Heart left ventricle (tissue), 16 donors: Measurements from ENCODE around the gene SUPT6H. TPM values are rescaled to one million over a fixed set of nuclear protein-coding genes. Genes with fewer than 3 reads are reported as not detected.
A peak's percentile ranks its signal among the peaks of the same experiment; 100 is the strongest.

Experiments
- ATAC-seq, 4 donors: fragments of 200-7000 bp; cut with Tn5 transposase; one replicate each; pipeline ENCODE4 v1.9.1; 2020 to 2022; ENCODE audit warnings: moderate library complexity in 4 of 4, mild to moderate bottlenecking in 3 of 4, moderate number of reproducible peaks in 1 of 4
- DNase-seq, 5 donors: peaks; one replicate each; pipeline ENCODE4 v3.0.0-alpha.2; 2020
- H3K27ac ChIP-seq, 12 donors: fragments of 200-600 bp; sonication (generic) in 4 of 12; one replicate each; pipeline versions ENCODE4 v1.5.0 to v1.8.0; 2016 to 2022; ENCODE audit warnings: mild to moderate bottlenecking in 2 of 12
- H3K27me3 ChIP-seq, 9 donors: fragments of 200-600 bp; sonication (generic) in 2 of 9; one replicate each; pipeline versions ENCODE4 v1.5.1 to v1.8.0; 2016 to 2022; ENCODE audit warnings: mild to moderate bottlenecking in 3 of 9
- H3K36me3 ChIP-seq, 9 donors: fragments of 200-600 bp; sonication (generic) in 2 of 9; one replicate each; pipeline versions ENCODE4 v1.5.0 to v1.8.0; 2018 to 2022; ENCODE audit warnings: mild to moderate bottlenecking in 2 of 9
- H3K4me1 ChIP-seq, 12 donors: fragments of 200-600 bp; sonication (generic) in 4 of 12; one replicate each; pipeline versions ENCODE4 v1.5.0 to v1.8.0; 2016 to 2022; ENCODE audit warnings: mild to moderate bottlenecking in 3 of 12
- H3K4me3 ChIP-seq, 12 donors: fragments of 200-600 bp; sonication (generic) in 4 of 12; one replicate each; pipeline versions ENCODE4 v1.5.0 to v1.8.0; 2017 to 2022; ENCODE audit warnings: mild to moderate bottlenecking in 9 of 12, moderate library complexity in 4 of 12
- H3K9me3 ChIP-seq, 12 donors: fragments of 200-600 bp; sonication (generic) in 4 of 12; one replicate each; pipeline versions ENCODE4 v1.5.0 to v1.8.0; 2016 to 2022; ENCODE audit warnings: mild to moderate bottlenecking in 1 of 12
- POLR2A ChIP-seq, 2 donors: fragments of 450-650 bp; IDR thresholded peaks; one replicate each; pipeline ENCODE4 v1.6.1; 2017; ENCODE audit warnings: antibody characterized with exemption in 2 of 2, mild to moderate bottlenecking in 2 of 2, moderate library complexity in 2 of 2
- WGBS, 4 donors: extraction: QIAGEN DNeasy Blood & Tissue Kit in 2 of 4; methylation state at CpG; one replicate each; pipeline versions ENCODE4 v1.1.5 to v1.1.7; 2013 to 2018; 5-methylcytosine and 5-hydroxymethylcytosine counted together
- intact Hi-C, 10 donors: fragments of 100-400 bp; cut with DNase I; formaldehyde crosslinking; loops; one replicate each; pipeline versions ENCODE4 v1.11.1 to v1.14.2; 2022
- polyA plus RNA-seq, 2 donors: library from polyadenylated mRNA; stranded (reverse); fragments of 200-250 nt; gene quantifications; one replicate each; pipeline ENCODE4 v1.2.3, GENCODE V29; 2013
- total RNA-seq, 9 donors: library from RNA; depleted of rRNA in 2 of 9; stranded (reverse); fragments of >200 nt in 2 of 9; fragmentation: NEBNext Ultra II Directional in 3 of 9; extraction: Animal tissue kit (Norgen Biotek cat#: 25700) in 3 of 9; gene quantifications; one replicate each; pipeline versions ENCODE4 v1.1.0 to v1.2.4, GENCODE V29; 2016 to 2023
- TF ChIP-seq, protein P1 (sequence below), 12 donors: fragments of 200-600 bp; sonication (generic) in 4 of 12; IDR thresholded peaks; one replicate each; pipeline versions ENCODE4 v1.5.0 to v1.8.0; 2018 to 2022; ENCODE audit warnings: antibody characterized with exemption in 12 of 12, mild to moderate bottlenecking in 5 of 12
- donor health status: ischemic (EF 13 %, LVEDD 7.1; RV severe dilation, severe dysfunction).
- donor health status: healthy with polysubstance abuse.
- donor health status: DM: no; HTN: yes; CAD: no.
- donor health status: DM: no; HTN: no; CAD: no.
- donor health status: ischemic (EF 25% LVEDD 6.9; RV normal size, moderate dysfunction).
- donor health status: ischemic (EF 25% LVEDD 5.7; RV mildly dilated, moderate dysfunction).
- donor health status: healthy.
- donor health status: DM: yes; HTN: yes; CAD: no.
- donor health status: ischemic (EF 35%, LVEDD 5.7; RV mildly dilated, moderate dysfunction).
- donor health status: nonischemic (EF 11% LVEDD 7.7; RV severe dilation, severe dysfunction).
- donor health status: DM: yes; HTN: yes; CAD: no.
- donor health status: PGD.
- donor health status: ischemic (EF 29% LVEDD 5.4; RV normal size, mild dysfunction).
- donor health status: nonischemic (EF 23%, LVEDD 6.1; RV moderate dilation, normal function).

SUPT6H gene
- total and polyA plus RNA-seq, 11 donors, result 31.7 to 91.6 (median 43.5) TPM

DNA sequence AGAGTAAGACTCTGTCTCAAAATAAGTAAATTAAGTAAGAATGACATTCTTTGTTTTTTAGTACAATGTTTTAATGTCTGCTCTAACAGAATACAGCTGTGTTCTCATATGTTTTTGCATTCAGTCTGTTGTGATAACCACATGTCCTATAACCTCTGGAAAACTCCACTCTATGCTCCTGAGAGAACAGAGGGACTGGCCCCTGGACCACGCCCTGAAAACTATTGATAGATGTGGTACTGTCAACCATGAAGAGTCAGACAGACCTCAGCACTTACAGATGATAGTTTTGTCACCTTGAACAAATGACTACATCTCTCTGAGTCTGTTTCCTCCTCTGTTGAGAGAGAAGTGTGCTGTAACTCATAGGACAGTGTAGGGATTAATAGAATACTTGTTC, 7.9 kb downstream of the SUPT6H start:
- intact Hi-C loops, result loop anchor here in 1 of 10 donors (10.0 kb wide), 1 partner anchor 45 kb away; the partner anchor contains the start of genes PROCA1, RAB34 and RPL23A
- H3K36me3 ChIP-seq, result peaks cover 0 to 90% (median 78%) of the 10 kb centered on the region in 9 donors
- peaks cover 0 to 10% (median 6%) of the 10 kb centered on the region in 12 donors for H3K4me1 ChIP-seq
- H3K9me3 ChIP-seq, result no peaks in the 10 kb centered on the region
- 95 to 100% (median 95%) methylated on average over 1 of the region's 1 CpG for WGBS, 4 donors
- no peak overlapping the region for H3K27ac ChIP-seq
- ATAC-seq (no peak), DNase-seq (no peak)
- H3K27me3 ChIP-seq, result no peaks in the 10 kb centered on the region
- TF ChIP-seq, protein P1, sequence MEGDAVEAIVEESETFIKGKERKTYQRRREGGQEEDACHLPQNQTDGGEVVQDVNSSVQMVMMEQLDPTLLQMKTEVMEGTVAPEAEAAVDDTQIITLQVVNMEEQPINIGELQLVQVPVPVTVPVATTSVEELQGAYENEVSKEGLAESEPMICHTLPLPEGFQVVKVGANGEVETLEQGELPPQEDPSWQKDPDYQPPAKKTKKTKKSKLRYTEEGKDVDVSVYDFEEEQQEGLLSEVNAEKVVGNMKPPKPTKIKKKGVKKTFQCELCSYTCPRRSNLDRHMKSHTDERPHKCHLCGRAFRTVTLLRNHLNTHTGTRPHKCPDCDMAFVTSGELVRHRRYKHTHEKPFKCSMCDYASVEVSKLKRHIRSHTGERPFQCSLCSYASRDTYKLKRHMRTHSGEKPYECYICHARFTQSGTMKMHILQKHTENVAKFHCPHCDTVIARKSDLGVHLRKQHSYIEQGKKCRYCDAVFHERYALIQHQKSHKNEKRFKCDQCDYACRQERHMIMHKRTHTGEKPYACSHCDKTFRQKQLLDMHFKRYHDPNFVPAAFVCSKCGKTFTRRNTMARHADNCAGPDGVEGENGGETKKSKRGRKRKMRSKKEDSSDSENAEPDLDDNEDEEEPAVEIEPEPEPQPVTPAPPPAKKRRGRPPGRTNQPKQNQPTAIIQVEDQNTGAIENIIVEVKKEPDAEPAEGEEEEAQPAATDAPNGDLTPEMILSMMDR (IDR thresholded peaks at IDR 0.05), result no peak
- no peak for TF ChIP-seq POLR2A (IDR thresholded peaks at IDR 0.05)
- no peak overlapping the region for H3K4me3 ChIP-seq

GRCh38 chr17:28675490-28675889, 13.5 kb downstream of the SUPT6H start:
- 81 to 86% (median 84%) methylated on average over 3 of the region's 3 CpGs for WGBS, 4 donors

DNA sequence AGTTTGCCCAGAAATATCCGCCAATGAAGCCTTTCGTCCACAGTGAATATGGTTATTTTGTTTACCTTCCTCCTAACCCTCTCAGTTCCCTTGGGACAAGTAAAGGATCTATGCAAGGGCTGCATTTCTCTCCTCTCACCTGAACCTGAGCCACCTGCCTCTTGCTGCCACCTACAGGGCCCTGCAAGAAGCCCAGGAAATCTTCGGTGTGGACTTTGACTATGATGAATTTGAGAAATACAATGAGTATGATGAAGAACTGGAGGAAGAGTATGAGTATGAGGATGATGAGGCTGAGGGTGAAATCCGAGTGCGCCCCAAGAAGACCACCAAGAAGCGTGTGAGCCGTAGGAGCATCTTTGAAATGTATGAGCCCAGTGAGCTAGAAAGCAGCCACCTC, 14.0 kb downstream of the SUPT6H start:
- Histone ChIP-seq H3K4me3 (no peak overlapping the region), H3K4me1 (no peaks in the 10 kb centered on the region), H3K27ac (no peak overlapping the region), H3K27me3 (no peaks in the 10 kb centered on the region), H3K36me3 (peaks cover 6 to 100% (median 100%) of the 10 kb centered on the region in 9 donors), H3K9me3 (no peaks in the 10 kb centered on the region)
- TF ChIP-seq, protein P1 (IDR thresholded peaks at IDR 0.05), result peak in 2 of 12 donors; percentile 8 to 9
- no peak for TF ChIP-seq POLR2A (IDR thresholded peaks at IDR 0.05)
- intact Hi-C loops, result no loop called here
- ATAC-seq (no peak), DNase-seq (no peak)
- 88 to 90% (median 90%) methylated on average over 7 of the region's 7 CpGs for WGBS, 4 donors

More at GRCh38 chr17:28675490-28675889, 13.5 kb downstream of the SUPT6H start:
- H3K4me1 ChIP-seq, result no peaks in the 10 kb centered on the region
- TF ChIP-seq, protein P1 (IDR thresholded peaks at IDR 0.05), result no peak
- no peak for TF ChIP-seq POLR2A (IDR thresholded peaks at IDR 0.05)
- no peak overlapping the region for H3K4me3 ChIP-seq
- no peaks in the 10 kb centered on the region for H3K9me3 ChIP-seq
- intact Hi-C loops, result no loop called here
- no peak for DNase-seq
- H3K36me3 ChIP-seq, result peaks cover 6 to 100% (median 100%) of the 10 kb centered on the region in 9 donors
- H3K27ac ChIP-seq, result no peak overlapping the region
- ATAC-seq, result no peak
- H3K27me3 ChIP-seq, result no peaks in the 10 kb centered on the region

- Histone ChIP-seq H3K27me3 (no peaks in the 10 kb centered on the region), H3K4me3 (no peak overlapping the region), H3K36me3 (peaks cover 3 to 100% (median 100%) of the 10 kb centered on the region in 9 donors), H3K27ac (no peak overlapping the region), H3K4me1 (no peaks in the 10 kb centered on the region), H3K9me3 (no peaks in the 10 kb centered on the region)
- ATAC-seq (no peak), DNase-seq (no peak)
- intact Hi-C loops, result no loop called here
- TF ChIP-seq, protein P1 (IDR thresholded peaks at IDR 0.05), result no peak
- no peak for TF ChIP-seq POLR2A (IDR thresholded peaks at IDR 0.05)
- WGBS, 4 donors, result 90 to 96% (median 92%) methylated on average over 11 of the region's 11 CpGs
Measured at GRCh38 chr17:28682655-28683054, 20.6 kb downstream of the SUPT6H start.
